Uterus (tissue), 4 donors: ENCODE data around the gene SMAD3. TPM values are rescaled to one million over a fixed set of nuclear protein-coding genes. Genes with fewer than 3 reads are reported as not detected.

Source experiments
- DNase-seq, 2 donors: peaks; one replicate each; pipeline ENCODE4 v3.0.0-alpha.2; 2019 to 2020
- H3K27ac ChIP-seq, 2 donors: fragments of 200-600 bp; sonication (generic); 1 replicate in 1 of 2; 2 replicates in 1 of 2; pipeline ENCODE4 v1.5.1; 2016 to 2018
- H3K27me3 ChIP-seq, 2 donors: fragments of 200-600 bp; sonication (generic); one replicate each; pipeline ENCODE4 v1.5.1; 2018 to 2019; ENCODE audit warnings: control low read depth in 1 of 2
- H3K36me3 ChIP-seq, 2 donors: fragments of 200-600 bp; sonication (generic); one replicate each; pipeline ENCODE4 v1.5.1; 2019; ENCODE audit warnings: control low read depth in 1 of 2
- H3K4me1 ChIP-seq, 2 donors: fragments of 200-600 bp; sonication (generic); one replicate each; pipeline ENCODE4 v1.5.1; 2018 to 2019; ENCODE audit warnings: control low read depth in 1 of 2
- H3K4me3 ChIP-seq, 2 donors: fragments of 200-600 bp; sonication (generic); 1 replicate in 1 of 2; 2 replicates in 1 of 2; pipeline ENCODE4 v1.5.1; 2018 to 2019; ENCODE audit warnings: mild to moderate bottlenecking in 1 of 2
- H3K9me3 ChIP-seq, 2 donors: fragments of 200-600 bp; sonication (generic); one replicate each; pipeline ENCODE4 v1.5.1; 2019; ENCODE audit warnings: control low read depth in 1 of 2
- POLR2A ChIP-seq, 2 donors: fragments of 450-650 bp; IDR thresholded peaks; one replicate each; pipeline ENCODE4 v1.6.1; 2016; ENCODE audit warnings: antibody characterized with exemption in 2 of 2, mild to moderate bottlenecking in 1 of 2, moderate library complexity in 1 of 2
- intact Hi-C: fragments of 100-400 bp; cut with DNase I; formaldehyde crosslinking; loops from one replicate; pipeline ENCODE4 v1.15.1; 2023; ENCODE audit warnings: low total_unique reads
- total RNA-seq, 4 donors: library from RNA; depleted of rRNA in 3 of 4; stranded (reverse); fragments of >200 nt in 3 of 4; gene quantifications; one replicate each; pipeline versions ENCODE4 v1.1.0 to v1.2.4, GENCODE V29; 2014 to 2023
- TF ChIP-seq, protein P1 (sequence below), 4 experiments: fragments of 200-600 bp in 2 of 4; fragments of 450-650 bp in 2 of 4; sonication (generic) in 2 of 4; IDR thresholded peaks; one replicate each; pipeline ENCODE4 v1.5.1; 2016 to 2019; ENCODE audit warnings: antibody characterized with exemption in 4 of 4, mild to moderate bottlenecking in 2 of 4, moderate library complexity in 1 of 4
- donor health status: DM: yes; HTN: yes; CAD: no.

The SMAD3 gene
- total RNA-seq, 4 donors from 2014 or later = 14.3 to 66.9 (median 32.3) TPM

DNA sequence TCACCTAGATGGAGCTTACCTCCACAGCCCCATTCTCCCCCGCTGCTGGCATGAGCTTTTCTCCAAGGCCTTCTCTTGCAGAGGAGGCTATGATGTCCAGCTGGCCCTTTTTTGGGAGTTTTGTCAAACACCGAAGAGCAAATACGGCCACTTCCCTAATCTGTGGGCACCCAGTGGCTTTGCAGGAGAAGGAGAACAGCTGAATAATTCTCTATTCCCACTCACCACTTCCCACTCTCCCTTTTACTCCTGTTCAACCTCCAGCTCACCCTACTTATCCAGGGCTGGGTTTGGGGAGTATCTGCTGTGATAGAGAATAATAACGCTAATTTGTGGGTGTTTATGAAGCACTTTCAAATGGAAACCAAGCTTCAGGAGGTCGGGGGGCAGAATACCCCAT, 96.0 kb downstream of the SMAD3 start:
- intact Hi-C loops = no loop called here
- H3K4me3 ChIP-seq = no peak overlapping the region
- DNase-seq = peak in 1 of 2 donors; percentile 1
- H3K27ac ChIP-seq = no peak overlapping the region
- TF ChIP-seq, protein P1, sequence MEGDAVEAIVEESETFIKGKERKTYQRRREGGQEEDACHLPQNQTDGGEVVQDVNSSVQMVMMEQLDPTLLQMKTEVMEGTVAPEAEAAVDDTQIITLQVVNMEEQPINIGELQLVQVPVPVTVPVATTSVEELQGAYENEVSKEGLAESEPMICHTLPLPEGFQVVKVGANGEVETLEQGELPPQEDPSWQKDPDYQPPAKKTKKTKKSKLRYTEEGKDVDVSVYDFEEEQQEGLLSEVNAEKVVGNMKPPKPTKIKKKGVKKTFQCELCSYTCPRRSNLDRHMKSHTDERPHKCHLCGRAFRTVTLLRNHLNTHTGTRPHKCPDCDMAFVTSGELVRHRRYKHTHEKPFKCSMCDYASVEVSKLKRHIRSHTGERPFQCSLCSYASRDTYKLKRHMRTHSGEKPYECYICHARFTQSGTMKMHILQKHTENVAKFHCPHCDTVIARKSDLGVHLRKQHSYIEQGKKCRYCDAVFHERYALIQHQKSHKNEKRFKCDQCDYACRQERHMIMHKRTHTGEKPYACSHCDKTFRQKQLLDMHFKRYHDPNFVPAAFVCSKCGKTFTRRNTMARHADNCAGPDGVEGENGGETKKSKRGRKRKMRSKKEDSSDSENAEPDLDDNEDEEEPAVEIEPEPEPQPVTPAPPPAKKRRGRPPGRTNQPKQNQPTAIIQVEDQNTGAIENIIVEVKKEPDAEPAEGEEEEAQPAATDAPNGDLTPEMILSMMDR (IDR thresholded peaks at IDR 0.05) = no peak
- no peak for TF ChIP-seq POLR2A (IDR thresholded peaks at IDR 0.05)
- peaks cover 11% of the 10 kb centered on the region in 2 donors for H3K4me1 ChIP-seq
- no peaks in the 10 kb centered on the region for H3K36me3 ChIP-seq
- no peaks in the 10 kb centered on the region for H3K9me3 ChIP-seq
- H3K27me3 ChIP-seq = no peaks in the 10 kb centered on the region

DNA sequence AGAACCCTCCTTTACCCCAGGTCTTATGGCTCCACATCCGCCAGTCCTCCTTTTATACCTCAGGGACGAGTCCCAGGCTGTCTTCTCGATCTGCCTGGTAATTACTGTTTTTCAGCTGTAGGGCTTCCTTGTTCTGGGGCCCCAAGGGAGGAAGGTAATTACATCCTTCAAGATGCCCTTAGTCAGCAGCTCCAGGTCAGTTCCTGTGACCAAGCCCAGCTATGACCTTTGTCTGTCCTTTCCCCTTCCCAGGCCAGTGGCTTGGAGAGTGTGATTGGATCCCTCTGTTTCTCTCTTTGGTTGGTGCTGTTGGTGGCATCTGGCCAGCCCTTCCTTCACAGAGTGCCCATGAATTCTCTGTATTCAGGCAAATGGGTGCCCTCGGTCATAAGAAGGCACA, 96.5 kb downstream of the SMAD3 start:
- TF ChIP-seq POLR2A (IDR thresholded peaks at IDR 0.05) = no peak
- H3K36me3 ChIP-seq = no peaks in the 10 kb centered on the region
- no peaks in the 10 kb centered on the region for H3K27me3 ChIP-seq
- peak in 1 of 2 donors; percentile 8 for DNase-seq
- intact Hi-C loops = no loop called here
- H3K9me3 ChIP-seq = no peaks in the 10 kb centered on the region
- peaks cover 11% of the 10 kb centered on the region in 2 donors for H3K4me1 ChIP-seq
- no peak overlapping the region for H3K27ac ChIP-seq
- no peak overlapping the region for H3K4me3 ChIP-seq

DNA sequence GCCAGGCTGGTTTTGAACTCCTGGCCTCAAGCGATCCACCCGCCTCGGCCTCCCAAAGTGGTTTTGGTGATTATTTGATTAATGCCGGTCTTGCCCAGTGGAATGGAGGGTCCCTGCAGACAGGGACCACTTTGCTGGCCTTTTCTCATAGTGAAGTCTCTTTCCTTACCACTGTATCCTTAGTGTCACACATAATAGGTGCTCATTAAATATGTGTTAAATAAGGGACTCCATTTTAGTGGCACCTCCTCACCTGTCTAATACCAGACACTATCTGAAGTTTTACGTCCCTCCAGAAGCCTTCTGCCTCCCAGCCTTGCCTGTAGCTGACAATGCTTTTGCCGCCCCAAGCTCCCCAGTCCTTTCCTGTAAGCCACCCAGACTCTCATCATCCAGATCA, 97.8 kb downstream of the SMAD3 start:
- Histone ChIP-seq H3K36me3 (no peaks in the 10 kb centered on the region), H3K9me3 (no peaks in the 10 kb centered on the region), H3K27ac (no peak overlapping the region), H3K4me3 (no peak overlapping the region), H3K27me3 (no peaks in the 10 kb centered on the region), H3K4me1 (peaks cover 3 to 9% of the 10 kb centered on the region in 2 donors)
- intact Hi-C loops = no loop called here
- DNase-seq = no peak
- TF ChIP-seq, protein P1 (IDR thresholded peaks at IDR 0.05) = no peak
- no peak for TF ChIP-seq POLR2A (IDR thresholded peaks at IDR 0.05)

DNA sequence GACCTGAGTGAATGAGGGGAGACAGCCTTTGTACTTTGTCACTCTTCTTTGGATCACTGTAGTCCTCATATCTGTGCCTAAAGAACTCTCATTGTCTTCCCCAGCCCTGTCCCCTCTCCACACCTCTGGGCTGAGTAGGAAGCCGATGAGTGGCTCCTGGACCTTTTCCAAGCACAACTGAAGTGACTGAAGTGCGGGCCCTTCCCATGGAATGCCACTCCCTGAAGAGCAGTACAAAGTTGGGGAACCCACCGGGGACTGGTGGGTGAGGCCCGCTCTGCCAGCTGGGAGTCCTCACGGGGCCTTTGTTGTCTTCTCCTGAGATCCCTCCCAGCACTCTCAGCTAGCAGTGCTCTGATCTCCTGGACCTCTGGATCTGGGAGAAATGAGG, 99.0 kb downstream of the SMAD3 start:
- peak overlapping the region in 1 of 2 donors; percentile 15 for H3K27ac ChIP-seq
- peak in 1 of 2 donors; percentile 16 for DNase-seq
- intact Hi-C loops = no loop called here
- H3K4me3 ChIP-seq = no peak overlapping the region
- H3K9me3 ChIP-seq = no peaks in the 10 kb centered on the region
- H3K27me3 ChIP-seq = no peaks in the 10 kb centered on the region
- no peaks in the 10 kb centered on the region for H3K36me3 ChIP-seq
- H3K4me1 ChIP-seq = peaks cover 0 to 5% of the 10 kb centered on the region in 2 donors
- TF ChIP-seq POLR2A (IDR thresholded peaks at IDR 0.05) = no peak
- TF ChIP-seq, protein P1 (IDR thresholded peaks at IDR 0.05) = no peak

- Histone ChIP-seq H3K4me1 (peaks cover 0 to 5% of the 10 kb centered on the region in 2 donors), H3K4me3 (no peak overlapping the region), H3K9me3 (no peaks in the 10 kb centered on the region), H3K36me3 (no peaks in the 10 kb centered on the region), H3K27me3 (no peaks in the 10 kb centered on the region), H3K27ac (peak overlapping the region in 1 of 2 donors; percentile 15)
- DNase-seq = peak in 1 of 2 donors; percentile 17
- intact Hi-C loops = no loop called here
- TF ChIP-seq, protein P1 (IDR thresholded peaks at IDR 0.05) = no peak
- TF ChIP-seq POLR2A (IDR thresholded peaks at IDR 0.05) = no peak
Observed at GRCh38 chr15:67164811-67165253, 99.4 kb downstream of the SMAD3 start.
